GM12864 (cell line): ENCODE results near the gene MIF.
"Not testable (repeated sequence)": the region's sequence is repeated elsewhere in the genome, so short reads cannot be mapped to it uniquely, and the experiment has no call there.

Experiments
- DNase-seq: peaks from one replicate; pipeline ENCODE4 v3.0.0-alpha.2; 2011; ENCODE audit warnings: low read depth
- H3K4me3 ChIP-seq: 2 replicates; pipeline ENCODE4 v1.5.1; 2011; ENCODE audit warnings: mild to moderate bottlenecking, low read depth, low read length, control low read depth
- CTCF ChIP-seq: IDR thresholded peaks from 2 replicates; pipeline ENCODE4 v1.5.1; 2011; ENCODE audit warnings: low read depth, mild to moderate bottlenecking, moderate library complexity, low read length, control low read depth, inconsistent platforms; ENCODE audit errors: missing control alignments

The MIF gene

GRCh38 chr22:23938328-23939016 lies 44.3 kb downstream of the MIF start:
- no peak for TF ChIP-seq CTCF
- DNase-seq, result no peak
- H3K4me3 ChIP-seq, result no peak overlapping the region

GRCh38 chr22:23939017-23939357 lies 44.8 kb downstream of the MIF start:
- no peak for TF ChIP-seq CTCF
- no peak for DNase-seq
- H3K4me3 ChIP-seq, result no peak overlapping the region

DNA sequence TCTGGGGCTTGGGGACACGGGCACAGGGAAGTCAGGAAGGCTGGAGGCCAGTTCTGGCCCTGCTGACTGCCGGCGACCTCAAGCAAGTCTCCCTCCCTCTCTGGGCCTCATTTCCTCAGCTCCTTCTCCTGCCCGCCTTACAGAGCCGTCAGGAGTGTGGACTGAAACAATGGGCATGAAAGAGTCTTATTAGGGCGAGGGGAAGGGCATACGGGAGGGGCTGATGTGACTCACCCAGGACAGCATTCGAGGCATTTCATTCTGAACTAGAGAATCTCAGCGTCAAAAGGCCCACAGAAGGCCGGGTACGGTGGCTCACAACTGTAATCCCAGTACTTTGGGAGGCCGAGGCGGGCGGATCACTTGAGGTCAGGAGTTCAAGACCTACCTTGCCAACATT lies 46.0 kb downstream of the MIF start:
- H3K4me3 ChIP-seq, DNase-seq: not testable (repeated sequence)
